Activated B cell treated with CpG ODN at 0.5 μM for 24 hours (primary cell): ENCODE data around the gene MCM3AP. TPM values are rescaled to one million over a fixed set of nuclear protein-coding genes. Genes with fewer than 3 reads are reported as not detected.

Experiments
- ATAC-seq: fragments of 200-7000 bp; cut with Tn5 transposase; one replicate; pipeline ENCODE4 v1.10.0; 2021; ENCODE audit warnings: low read depth, mild to moderate bottlenecking, moderate library complexity
- CTCF ChIA-PET: fragments of 350-600 bp; sonication (Branson Sonifier 250); formaldehyde crosslinking; loops from one replicate; lab custom pipeline; 2021; ENCODE audit warnings: antibody characterized with exemption; lab: Charles Lee
- POLR2A ChIA-PET: fragments of 350-600 bp; sonication (Branson Sonifier 250); formaldehyde crosslinking; loops from one replicate; lab custom pipeline; 2021; ENCODE audit warnings: antibody characterized with exemption; lab: Charles Lee
- DNase-seq: peaks from one replicate; pipeline ENCODE4 v3.0.0; 2022
- H3K27ac Mint-ChIP-seq: one replicate; pipeline ENCODE4 v1.8.0; 2020; ENCODE audit warnings: mixed read lengths
- H3K27me3 Mint-ChIP-seq: one replicate; pipeline ENCODE4 v1.8.0; 2021; ENCODE audit warnings: mixed read lengths
- H3K36me3 Mint-ChIP-seq: one replicate; pipeline ENCODE4 v1.8.0; 2021; ENCODE audit warnings: low read depth, mixed read lengths
- H3K4me1 Mint-ChIP-seq: one replicate; pipeline ENCODE4 v1.8.0; 2021; ENCODE audit warnings: mixed read lengths
- H3K4me3 Mint-ChIP-seq: one replicate; pipeline ENCODE4 v1.8.0; 2020; ENCODE audit warnings: mild to moderate bottlenecking, mixed read lengths
- H3K9me3 Mint-ChIP-seq: one replicate; pipeline ENCODE4 v1.8.0; 2020; ENCODE audit warnings: mixed read lengths
- intact Hi-C: fragments of 100-400 bp; cut with micrococcal nuclease; formaldehyde crosslinking; loops from one replicate; pipeline ENCODE4 v1.15.1; 2024
- total RNA-seq: library from RNA; stranded (reverse); gene quantifications from 2 replicates; pipeline ENCODE4 v1.2.3, GENCODE V29; 2022
- TF ChIP-seq, protein P1 (sequence below): fragments of 200-600 bp; IDR thresholded peaks from one replicate; pipeline ENCODE4 v1.8.0; 2022; ENCODE audit warnings: antibody characterized with exemption, mild to moderate bottlenecking

MCM3AP gene
- total RNA-seq, 1 donor from 2014 or later: 147 TPM

DNA sequence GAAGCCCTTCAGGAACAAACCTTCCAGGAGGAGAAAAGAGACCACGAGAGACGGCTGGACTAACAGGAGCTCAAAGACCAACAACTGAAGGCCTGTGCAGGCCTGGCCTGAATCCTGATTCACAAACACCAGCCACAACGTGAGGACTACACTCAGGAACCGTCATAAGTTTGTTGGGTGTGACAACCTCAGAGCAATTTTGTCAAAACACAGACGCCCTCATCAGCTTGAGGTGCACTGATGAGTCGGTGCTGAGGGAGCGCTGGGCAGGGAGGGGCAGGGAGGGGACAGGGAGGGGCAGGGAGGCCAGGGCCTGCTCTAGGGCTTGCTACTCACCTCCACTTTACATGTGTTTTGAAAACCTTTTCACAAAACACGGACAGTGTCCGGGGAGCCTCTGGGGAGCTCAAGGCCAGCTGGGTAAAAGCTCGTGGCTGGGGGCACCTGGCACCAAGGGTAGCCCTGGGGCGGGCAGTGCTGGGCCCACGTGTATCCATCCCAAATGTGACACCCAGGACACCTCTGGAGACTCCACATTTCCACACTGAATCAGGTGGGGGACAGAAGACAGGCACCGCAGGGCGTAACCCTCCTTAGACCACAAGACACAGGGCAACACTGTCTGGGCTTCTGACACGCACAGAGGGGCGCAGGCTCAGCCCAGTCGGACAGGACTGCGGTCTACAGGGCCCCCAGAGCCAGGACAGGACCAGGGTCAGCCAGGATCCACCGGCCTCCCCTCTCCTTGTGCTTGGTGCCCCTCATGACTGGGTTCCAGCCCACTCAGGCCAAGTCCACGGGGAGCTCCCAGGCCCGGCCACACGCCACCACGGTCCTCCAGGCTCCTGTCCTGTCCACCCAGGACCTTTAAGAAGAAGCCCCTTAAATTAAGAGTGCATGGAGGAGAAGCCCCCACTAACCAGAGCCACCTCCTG is 73.4 kb downstream of the MCM3AP start:
- H3K27me3 Mint-ChIP-seq: no peaks in the 10 kb centered on the region
- intact Hi-C loops: no loop called here
- ATAC-seq (no peak), DNase-seq (peak; percentile 7)
- no peaks in the 10 kb centered on the region for H3K9me3 Mint-ChIP-seq
- H3K36me3 Mint-ChIP-seq: peaks cover 54% of the 10 kb centered on the region
- H3K4me3 Mint-ChIP-seq: no peak overlapping the region
- TF ChIP-seq, protein P1, sequence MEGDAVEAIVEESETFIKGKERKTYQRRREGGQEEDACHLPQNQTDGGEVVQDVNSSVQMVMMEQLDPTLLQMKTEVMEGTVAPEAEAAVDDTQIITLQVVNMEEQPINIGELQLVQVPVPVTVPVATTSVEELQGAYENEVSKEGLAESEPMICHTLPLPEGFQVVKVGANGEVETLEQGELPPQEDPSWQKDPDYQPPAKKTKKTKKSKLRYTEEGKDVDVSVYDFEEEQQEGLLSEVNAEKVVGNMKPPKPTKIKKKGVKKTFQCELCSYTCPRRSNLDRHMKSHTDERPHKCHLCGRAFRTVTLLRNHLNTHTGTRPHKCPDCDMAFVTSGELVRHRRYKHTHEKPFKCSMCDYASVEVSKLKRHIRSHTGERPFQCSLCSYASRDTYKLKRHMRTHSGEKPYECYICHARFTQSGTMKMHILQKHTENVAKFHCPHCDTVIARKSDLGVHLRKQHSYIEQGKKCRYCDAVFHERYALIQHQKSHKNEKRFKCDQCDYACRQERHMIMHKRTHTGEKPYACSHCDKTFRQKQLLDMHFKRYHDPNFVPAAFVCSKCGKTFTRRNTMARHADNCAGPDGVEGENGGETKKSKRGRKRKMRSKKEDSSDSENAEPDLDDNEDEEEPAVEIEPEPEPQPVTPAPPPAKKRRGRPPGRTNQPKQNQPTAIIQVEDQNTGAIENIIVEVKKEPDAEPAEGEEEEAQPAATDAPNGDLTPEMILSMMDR: no peak
- POLR2A ChIA-PET: no interaction called here
- CTCF ChIA-PET: no interaction called here
- no peak overlapping the region for H3K27ac Mint-ChIP-seq
- H3K4me1 Mint-ChIP-seq: no peaks in the 10 kb centered on the region

- ATAC-seq (no peak), DNase-seq (peak; percentile 7)
- TF ChIP-seq, protein P1: no peak
- no peaks in the 10 kb centered on the region for H3K9me3 Mint-ChIP-seq
- H3K4me1 Mint-ChIP-seq: no peaks in the 10 kb centered on the region
- CTCF ChIA-PET: no interaction called here
- POLR2A ChIA-PET: no interaction called here
- H3K4me3 Mint-ChIP-seq: no peak overlapping the region
- intact Hi-C loops: no loop called here
- H3K27ac Mint-ChIP-seq: no peak overlapping the region
- H3K27me3 Mint-ChIP-seq: no peaks in the 10 kb centered on the region
- H3K36me3 Mint-ChIP-seq: peaks cover 56% of the 10 kb centered on the region
Observed at GRCh38 chr21:46211376-46211775, 74.0 kb downstream of the MCM3AP start.

- ChIA-PET CTCF (no interaction called here), POLR2A (no interaction called here)
- peaks cover 59% of the 10 kb centered on the region for H3K36me3 Mint-ChIP-seq
Observed at GRCh38 chr21:46210378-46211136, 74.9 kb downstream of the MCM3AP start.

DNA sequence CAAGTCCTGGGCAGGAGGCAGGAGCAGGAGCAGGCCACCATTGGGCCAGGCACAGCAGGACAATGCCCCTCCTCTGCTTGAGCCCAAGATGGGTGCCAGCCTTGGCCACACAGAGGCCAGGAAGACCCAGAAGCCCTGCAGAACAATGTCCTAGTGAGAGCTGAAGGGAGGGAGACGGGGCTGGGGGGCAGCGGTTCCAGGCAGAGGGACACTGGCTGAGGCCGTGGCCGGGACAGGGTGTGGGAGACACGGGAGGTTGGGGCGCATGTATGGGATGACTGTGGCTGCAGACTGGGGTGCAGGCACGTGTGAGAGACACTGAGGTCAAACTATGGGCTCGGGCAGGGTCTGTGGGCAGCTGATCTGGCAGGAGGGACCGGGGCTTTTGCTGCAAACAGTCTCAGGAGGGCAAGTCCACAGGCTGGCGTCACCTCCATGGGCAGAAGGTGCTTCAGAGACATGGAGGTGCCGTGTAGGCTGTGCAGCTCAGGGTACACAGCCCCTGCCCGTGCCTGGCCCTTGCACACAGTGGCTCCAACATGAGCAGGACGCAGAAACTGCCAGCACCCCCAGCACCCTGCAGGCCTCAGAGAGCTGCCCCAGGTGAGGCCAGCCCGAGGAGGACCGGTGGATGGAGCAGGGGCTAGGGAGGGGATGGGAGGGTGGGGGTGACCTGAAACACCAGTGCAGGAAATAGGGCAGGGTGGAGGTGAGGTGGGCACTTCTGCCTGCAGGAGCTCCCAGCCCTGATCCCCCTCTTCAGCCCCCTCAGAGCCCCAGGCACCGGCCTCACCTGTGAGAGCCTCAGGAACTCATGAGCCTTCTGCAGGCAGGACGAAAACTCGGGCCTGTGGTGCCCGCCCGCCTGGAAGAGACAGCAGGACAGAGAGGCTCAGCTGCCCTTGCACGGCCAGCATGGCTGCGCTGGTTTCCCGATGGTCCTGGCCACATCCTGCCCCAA is 76.4 kb downstream of the MCM3AP start:
- CTCF ChIA-PET: no interaction called here
- ATAC-seq (no peak), DNase-seq (no peak)
- POLR2A ChIA-PET: no interaction called here
- Mint-ChIP-seq H3K27me3 (no peaks in the 10 kb centered on the region), H3K27ac (no peak overlapping the region), H3K4me1 (no peaks in the 10 kb centered on the region), H3K9me3 (no peaks in the 10 kb centered on the region), H3K4me3 (no peak overlapping the region), H3K36me3 (peaks cover 70% of the 10 kb centered on the region)
- intact Hi-C loops: no loop called here
- TF ChIP-seq, protein P1: no peak

More at GRCh38 chr21:46210378-46211136, 74.9 kb downstream of the MCM3AP start:
- ATAC-seq (no peak), DNase-seq (peak; percentile 3)
- no peak overlapping the region for H3K27ac Mint-ChIP-seq
- H3K27me3 Mint-ChIP-seq: no peaks in the 10 kb centered on the region
- TF ChIP-seq, protein P1: no peak
- no peaks in the 10 kb centered on the region for H3K9me3 Mint-ChIP-seq
- no peaks in the 10 kb centered on the region for H3K4me1 Mint-ChIP-seq
- intact Hi-C loops: no loop called here
- no peak overlapping the region for H3K4me3 Mint-ChIP-seq
